Panc1 (cell line): Measurements from ENCODE around the gene SHANK1. TPM values are rescaled to one million over a fixed set of nuclear protein-coding genes. Genes with fewer than 3 reads are reported as not detected.
"Not testable (repeated sequence)": the region's sequence is repeated elsewhere in the genome, so short reads cannot be mapped to it uniquely, and the experiment has no call there.

Source experiments
- ATAC-seq: fragments of 200-7000 bp; cut with Tn5 transposase; 2 replicates; pipeline ENCODE4 v1.9.1; 2020; ENCODE audit warnings: mild to moderate bottlenecking, moderate library complexity
- BruUV-seq: library from RNA; stranded (reverse); fragments of 400-500 nt; replicated peaks from 2 replicates; lab custom pipeline; 2021; lab: Mats Ljungman, UMichigan
- CTCF ChIA-PET: fragments of 300-600 bp; sonication (Branson Sonifier 250); formaldehyde crosslinking; loops from one replicate; lab custom pipeline; 2022; ENCODE audit warnings: antibody characterized with exemption; lab: Charles Lee
- POLR2A ChIA-PET: fragments of 300-600 bp; sonication (Branson Sonifier 250); formaldehyde crosslinking; loops from one replicate; lab custom pipeline; 2022; ENCODE audit warnings: antibody characterized with exemption; lab: Charles Lee
- DNase-seq: peaks from one replicate; pipeline ENCODE4 v3.0.0-alpha.2; 2010; ENCODE audit warnings: low read depth, low spot score
- H3K27ac ChIP-seq: 2 replicates; pipeline ENCODE4 v1.5.1; 2011; ENCODE audit warnings: mild to moderate bottlenecking, low read length, inconsistent platforms
- H3K27me3 ChIP-seq: fragments of 200-500 bp; sonication (Bioruptor generic); 2 replicates; pipeline ENCODE4 v1.6.0; 2014; ENCODE audit warnings: low read length, inconsistent platforms; ENCODE audit not compliant: control insufficient read depth, insufficient read depth
- H3K36me3 ChIP-seq: fragments of 200-500 bp; sonication (Bioruptor generic); 2 replicates; pipeline ENCODE4 v1.5.1; 2014; ENCODE audit warnings: inconsistent platforms, mild to moderate bottlenecking, low read length, moderate library complexity; ENCODE audit not compliant: control insufficient read depth, insufficient read depth
- H3K4me1 ChIP-seq: 2 replicates; pipeline ENCODE4 v1.5.1; 2011; ENCODE audit warnings: inconsistent platforms, mild to moderate bottlenecking, low read length, moderate library complexity; ENCODE audit not compliant: control insufficient read depth, insufficient read depth
- H3K4me3 ChIP-seq, 2 experiments: 2 replicates each; pipeline ENCODE4 v1.5.1; 2011 to 2012; ENCODE audit warnings: low read depth in 2 of 2, low read length in 2 of 2, mild to moderate bottlenecking in 2 of 2, inconsistent platforms in 1 of 2, moderate library complexity in 1 of 2
- H3K9me3 ChIP-seq: fragments of 200-500 bp; sonication (Bioruptor generic); 2 replicates; pipeline ENCODE4 v1.5.1; 2014; ENCODE audit warnings: low read depth, mild to moderate bottlenecking, inconsistent platforms, low read length, moderate library complexity; ENCODE audit not compliant: control insufficient read depth, insufficient read depth
- CTCF ChIP-seq: fragments of 450-650 bp; IDR thresholded peaks from 2 replicates; pipeline ENCODE4 v1.5.1; 2017; ENCODE audit warnings: mild to moderate bottlenecking
- POLR2AphosphoS5 ChIP-seq: IDR thresholded peaks from 2 replicates; pipeline ENCODE4 v1.6.1; 2012; ENCODE audit warnings: mild to moderate bottlenecking, low read depth, low read length, moderate library complexity
- REST ChIP-seq, 2 experiments: IDR thresholded peaks; 2 replicates each; pipeline ENCODE4 v1.6.1; 2011 to 2012; ENCODE audit warnings: low read depth in 2 of 2, control low read depth in 1 of 2, low read length in 1 of 2, mild to moderate bottlenecking in 1 of 2, moderate library complexity in 1 of 2; ENCODE audit not compliant: insufficient read depth in 1 of 2
- SIN3A ChIP-seq: IDR thresholded peaks from 2 replicates; pipeline ENCODE4 v1.6.1; 2012; ENCODE audit warnings: low read depth, mild to moderate bottlenecking, low read length, moderate library complexity, borderline replicate concordance; ENCODE audit not compliant: insufficient read depth
- TCF7L2 ChIP-seq: IDR thresholded peaks from 2 replicates; pipeline ENCODE4 v1.6.1; 2011; ENCODE audit warnings: mild to moderate bottlenecking, low read depth, low read length, inconsistent platforms
- in situ Hi-C: cut with HindIII; loops from 2 replicates; pipeline ENCODE4 v1.10.0; 2016; ENCODE audit warnings: low sequenced_read_pairs, low pct_unique_long_range_greater_than_20kb
- intact Hi-C: fragments of 100-400 bp; cut with micrococcal nuclease; formaldehyde crosslinking; loops from one replicate; pipeline ENCODE4 v1.10.0; 2022; ENCODE audit not compliant: unreplicated experiment
- total RNA-seq: library from RNA; stranded (reverse); gene quantifications from one replicate; pipeline ENCODE4 v1.2.1, GENCODE V29; 2021; ENCODE audit not compliant: unreplicated experiment

The SHANK1 gene
- total RNA-seq, 1 experiment from 2014 or later: not detected

- ChIA-PET CTCF (no interaction called here), POLR2A (no interaction called here)
- no peak for TF ChIP-seq TCF7L2
- no peak for TF ChIP-seq POLR2AphosphoS5
- TF ChIP-seq SIN3A: no peak
- TF ChIP-seq CTCF: no peak
- TF ChIP-seq REST (IDR thresholded peaks at IDR 0.05; ENCODE audit: insufficient read depth in 1 of 2, low read depth in 2 of 2, low read length in 1 of 2): no peak
- in situ Hi-C loops (no loop called here), intact Hi-C loops (no loop called here)
- Histone ChIP-seq H3K27ac (no peak overlapping the region), H3K4me3 (no peak overlapping the region), H3K9me3 (no peaks in the 10 kb centered on the region), H3K36me3 (no peaks in the 10 kb centered on the region), H3K27me3 (no peaks in the 10 kb centered on the region), H3K4me1 (no peaks in the 10 kb centered on the region)
- no peak for ATAC-seq
- BruUV-seq: no TSS peak
- no peak for DNase-seq
Measured at GRCh38 chr19:50624949-50625600, 94.5 kb downstream of the SHANK1 start.

GRCh38 chr19:50620394-50620906 is 99.2 kb downstream of the SHANK1 start:
- ATAC-seq, intact Hi-C loops, H3K9me3 ChIP-seq, H3K27ac ChIP-seq, H3K27me3 ChIP-seq, H3K4me1 ChIP-seq, BruUV-seq, DNase-seq, POLR2A ChIA-PET, H3K4me3 ChIP-seq, H3K36me3 ChIP-seq, in situ Hi-C loops: not testable (repeated sequence)
- CTCF ChIA-PET: interaction anchor here (0.6 kb wide), 1 partner anchor 12 kb away, joined by 3 read pairs; no protein-coding TSS in a partner anchor

- H3K36me3 ChIP-seq, H3K27ac ChIP-seq, ATAC-seq, BruUV-seq, CTCF ChIA-PET, H3K27me3 ChIP-seq, H3K4me3 ChIP-seq, H3K9me3 ChIP-seq, H3K4me1 ChIP-seq, in situ Hi-C loops, POLR2A ChIA-PET, DNase-seq, intact Hi-C loops: not testable (repeated sequence)
Measured at GRCh38 chr19:50619184-50619583, 100.4 kb downstream of the SHANK1 start.

- DNase-seq: not testable (repeated sequence)
Measured at GRCh38 chr19:50618379-50618778, 101.2 kb downstream of the SHANK1 start.

GRCh38 chr19:50612504-50613404 is 106.8 kb downstream of the SHANK1 start:
- POLR2A ChIA-PET, H3K4me1 ChIP-seq, H3K4me3 ChIP-seq, H3K36me3 ChIP-seq, CTCF ChIA-PET, H3K9me3 ChIP-seq, ATAC-seq, in situ Hi-C loops, H3K27ac ChIP-seq, H3K27me3 ChIP-seq, intact Hi-C loops, DNase-seq, BruUV-seq: not testable (repeated sequence)

More at GRCh38 chr19:50618379-50618778, 101.2 kb downstream of the SHANK1 start:
- POLR2A ChIA-PET, intact Hi-C loops, H3K4me1 ChIP-seq, H3K27ac ChIP-seq, H3K9me3 ChIP-seq, H3K36me3 ChIP-seq, H3K27me3 ChIP-seq, CTCF ChIA-PET, BruUV-seq, in situ Hi-C loops, ATAC-seq, H3K4me3 ChIP-seq: not testable (repeated sequence)
